Breast epithelium (tissue), 4 donors: ENCODE measurements around the gene SPATA16. TPM values are rescaled to one million over a fixed set of nuclear protein-coding genes. Genes with fewer than 3 reads are reported as not detected.
"Not testable (repeated sequence)": the region's sequence is repeated elsewhere in the genome, so short reads cannot be mapped to it uniquely, and the experiment has no call there.

Experiments used
- DNase-seq, 2 donors: peaks; one replicate each; pipeline ENCODE4 v3.0.0-alpha.2; 2019; ENCODE audit warnings: low spot score in 2 of 2
- H3K27ac ChIP-seq, 2 donors: fragments of 200-600 bp; sonication (generic) in 1 of 2; one replicate each; pipeline ENCODE4 v1.5.1; 2016 to 2019; ENCODE audit warnings: mild to moderate bottlenecking in 1 of 2
- H3K27me3 ChIP-seq, 2 donors: fragments of 200-600 bp; sonication (generic) in 1 of 2; one replicate each; pipeline versions ENCODE4 v1.5.1 to v1.6.0; 2017 to 2019; ENCODE audit warnings: control low read depth in 1 of 2, mild to moderate bottlenecking in 1 of 2
- H3K36me3 ChIP-seq: fragments of 200-600 bp; one replicate; pipeline ENCODE4 v1.5.1; 2019
- H3K4me1 ChIP-seq, 2 donors: fragments of 200-600 bp; sonication (generic); one replicate each; pipeline ENCODE4 v1.5.1; 2016 to 2019; ENCODE audit warnings: control low read depth in 1 of 2
- H3K4me3 ChIP-seq, 3 donors: fragments of 200-600 bp; sonication (generic); 1 replicate in 2 of 3; 2 replicates in 1 of 3; pipeline ENCODE4 v1.5.1; 2016 to 2019; ENCODE audit warnings: mild to moderate bottlenecking in 3 of 3, moderate library complexity in 2 of 3
- H3K9me3 ChIP-seq, 2 donors: fragments of 200-600 bp; sonication (generic) in 1 of 2; one replicate each; pipeline ENCODE4 v1.5.1; 2016 to 2019; ENCODE audit warnings: control low read depth in 1 of 2
- CTCF ChIP-seq, 3 donors: fragments of 450-650 bp; IDR thresholded peaks; one replicate each; pipeline ENCODE4 v1.5.1; 2016 to 2017; ENCODE audit warnings: antibody characterized with exemption in 3 of 3, mild to moderate bottlenecking in 3 of 3, moderate library complexity in 3 of 3
- POLR2A ChIP-seq: fragments of 450-650 bp; IDR thresholded peaks from one replicate; pipeline ENCODE4 v1.6.1; 2016; ENCODE audit warnings: antibody characterized with exemption, mild to moderate bottlenecking, moderate library complexity
- POLR2AphosphoS5 ChIP-seq, 3 donors: sonication (generic); formaldehyde crosslinking; IDR thresholded peaks; one replicate each; pipeline ENCODE4 v1.6.1; 2017; ENCODE audit warnings: antibody characterized with exemption in 3 of 3
- intact Hi-C: fragments of 100-400 bp; cut with DNase I; formaldehyde crosslinking; loops from one replicate; pipeline ENCODE4 v1.15.1; 2023; ENCODE audit warnings: low total_unique reads
- total RNA-seq, 3 donors: library from RNA; depleted of rRNA; stranded (reverse); fragments of >200 nt; gene quantifications; one replicate each; pipeline ENCODE4 v1.1.0, GENCODE V29; 2016

Gene SPATA16
- not detected for total RNA-seq

GRCh38 chr3:173140986-173141385, at the start of gene SPATA16:
Gene SPATA16, minus strand, starts transcription at chr3:173141235. Its CDS starts 23,504 bp downstream, at chr3:173117731.
- no peak within 1 kb of the TSS for H3K4me3 ChIP-seq
- no peaks in the 10 kb centered on the region for H3K9me3 ChIP-seq
- no peaks in the 10 kb centered on the region for H3K36me3 ChIP-seq
- no peak for TF ChIP-seq CTCF (IDR thresholded peaks at IDR 0.05)
- no peak for TF ChIP-seq POLR2AphosphoS5 (IDR thresholded peaks at IDR 0.05)
- TF ChIP-seq POLR2A = no peak
- intact Hi-C loops = no loop called here
- H3K27ac ChIP-seq = no peak within 1 kb of the TSS
- no peaks in the 10 kb centered on the region for H3K4me1 ChIP-seq
- no peak for DNase-seq
- H3K27me3 ChIP-seq = no peaks in the 10 kb centered on the region

- DNase-seq, H3K4me1 ChIP-seq, H3K4me3 ChIP-seq, H3K36me3 ChIP-seq, H3K9me3 ChIP-seq, H3K27ac ChIP-seq, intact Hi-C loops, H3K27me3 ChIP-seq: not testable (repeated sequence)
Observed at GRCh38 chr3:173183022-173183421, 42.0 kb upstream of the SPATA16 start.

- TF ChIP-seq POLR2A (no peak), POLR2AphosphoS5 (IDR thresholded peaks at IDR 0.05) (no peak), CTCF (IDR thresholded peaks at IDR 0.05) (no peak)
- Histone ChIP-seq H3K4me3 (no peak overlapping the region), H3K36me3 (no peaks in the 10 kb centered on the region), H3K27me3 (no peaks in the 10 kb centered on the region), H3K27ac (no peak overlapping the region), H3K9me3 (no peaks in the 10 kb centered on the region), H3K4me1 (no peaks in the 10 kb centered on the region)
- intact Hi-C loops = no loop called here
- no peak for DNase-seq
Observed at GRCh38 chr3:173173652-173174051, 32.6 kb upstream of the SPATA16 start.

GRCh38 chr3:173159139-173159538, 18.1 kb upstream of the SPATA16 start:
- H3K27me3 ChIP-seq, DNase-seq, intact Hi-C loops, H3K36me3 ChIP-seq, H3K9me3 ChIP-seq, H3K4me3 ChIP-seq, H3K4me1 ChIP-seq, H3K27ac ChIP-seq: not testable (repeated sequence)

GRCh38 chr3:173156533-173156932, 15.5 kb upstream of the SPATA16 start:
- H3K4me3 ChIP-seq, H3K27ac ChIP-seq, H3K27me3 ChIP-seq, intact Hi-C loops, H3K9me3 ChIP-seq, H3K36me3 ChIP-seq, H3K4me1 ChIP-seq, DNase-seq: not testable (repeated sequence)

- intact Hi-C loops = no loop called here
- H3K4me3 ChIP-seq = no peak overlapping the region
- H3K9me3 ChIP-seq = no peaks in the 10 kb centered on the region
- no peak overlapping the region for H3K27ac ChIP-seq
- DNase-seq = no peak
- TF ChIP-seq CTCF (IDR thresholded peaks at IDR 0.05) = no peak
- no peak for TF ChIP-seq POLR2AphosphoS5 (IDR thresholded peaks at IDR 0.05)
- no peak for TF ChIP-seq POLR2A
- no peaks in the 10 kb centered on the region for H3K4me1 ChIP-seq
- no peaks in the 10 kb centered on the region for H3K36me3 ChIP-seq
- no peaks in the 10 kb centered on the region for H3K27me3 ChIP-seq
Observed at GRCh38 chr3:173153631-173154030, 12.6 kb upstream of the SPATA16 start.

- H3K4me3 ChIP-seq = no peak overlapping the region
- no peaks in the 10 kb centered on the region for H3K36me3 ChIP-seq
- DNase-seq = no peak
- H3K27ac ChIP-seq = no peak overlapping the region
- no peaks in the 10 kb centered on the region for H3K9me3 ChIP-seq
- no peaks in the 10 kb centered on the region for H3K4me1 ChIP-seq
- TF ChIP-seq CTCF (IDR thresholded peaks at IDR 0.05) = no peak
- TF ChIP-seq POLR2A = no peak
- TF ChIP-seq POLR2AphosphoS5 (IDR thresholded peaks at IDR 0.05) = no peak
- intact Hi-C loops = no loop called here
- no peaks in the 10 kb centered on the region for H3K27me3 ChIP-seq
Observed at GRCh38 chr3:173139420-173139819, 1.6 kb downstream of the SPATA16 start.
